IPS DF 19.7 (cell line): ENCODE measurements around the gene PACC1.

ENCODE experiments used
- DNase-seq: peaks from one replicate; pipeline ENCODE4 v3.0.0-alpha.2; 2013; ENCODE audit warnings: low read depth, low spot score

The PACC1 gene

DNA sequence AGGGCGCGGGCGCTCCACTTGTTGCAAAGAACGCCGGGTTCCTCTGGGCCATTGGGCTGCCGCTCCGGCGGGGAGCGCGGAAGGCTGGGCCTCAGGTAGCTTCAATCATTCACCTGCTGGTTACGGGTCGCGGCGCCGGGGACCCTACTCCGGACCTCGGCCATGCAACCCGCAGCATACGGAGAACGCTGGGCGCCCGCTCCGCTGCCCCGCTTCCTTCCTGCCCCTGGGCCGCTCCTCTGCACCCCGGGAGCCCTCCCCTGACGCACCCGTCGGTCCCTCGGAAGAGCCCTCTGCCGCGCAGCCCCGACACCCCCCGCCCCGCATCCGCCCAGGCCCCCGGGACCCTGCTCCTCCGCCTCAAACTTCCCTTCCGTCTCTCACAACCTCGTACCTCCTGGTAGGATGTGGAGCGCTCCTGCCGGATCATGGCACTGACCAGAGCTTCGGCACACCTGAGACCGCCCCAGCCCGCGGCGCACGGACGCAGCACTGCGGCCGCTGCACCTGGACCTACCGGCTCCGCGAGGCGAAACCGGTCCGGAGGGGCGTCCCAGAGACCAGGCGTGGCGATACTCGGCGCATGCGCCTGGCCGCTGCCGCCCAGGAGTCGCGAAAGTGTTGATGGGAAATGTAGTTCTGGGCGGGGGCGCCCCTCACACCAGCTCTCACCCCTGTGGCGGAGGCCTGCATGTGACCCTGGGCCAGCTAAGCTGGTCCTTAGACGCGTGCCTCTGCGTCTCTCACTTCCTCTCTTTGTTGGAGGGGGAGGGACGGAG, at the start of gene PACC1:
PACC1 (minus strand) TSS at position 559 of the 779 bp plus-strand sequence; CDS start at position 430, 129 bp downstream.
- DNase-seq = peak; percentile 91

DNA sequence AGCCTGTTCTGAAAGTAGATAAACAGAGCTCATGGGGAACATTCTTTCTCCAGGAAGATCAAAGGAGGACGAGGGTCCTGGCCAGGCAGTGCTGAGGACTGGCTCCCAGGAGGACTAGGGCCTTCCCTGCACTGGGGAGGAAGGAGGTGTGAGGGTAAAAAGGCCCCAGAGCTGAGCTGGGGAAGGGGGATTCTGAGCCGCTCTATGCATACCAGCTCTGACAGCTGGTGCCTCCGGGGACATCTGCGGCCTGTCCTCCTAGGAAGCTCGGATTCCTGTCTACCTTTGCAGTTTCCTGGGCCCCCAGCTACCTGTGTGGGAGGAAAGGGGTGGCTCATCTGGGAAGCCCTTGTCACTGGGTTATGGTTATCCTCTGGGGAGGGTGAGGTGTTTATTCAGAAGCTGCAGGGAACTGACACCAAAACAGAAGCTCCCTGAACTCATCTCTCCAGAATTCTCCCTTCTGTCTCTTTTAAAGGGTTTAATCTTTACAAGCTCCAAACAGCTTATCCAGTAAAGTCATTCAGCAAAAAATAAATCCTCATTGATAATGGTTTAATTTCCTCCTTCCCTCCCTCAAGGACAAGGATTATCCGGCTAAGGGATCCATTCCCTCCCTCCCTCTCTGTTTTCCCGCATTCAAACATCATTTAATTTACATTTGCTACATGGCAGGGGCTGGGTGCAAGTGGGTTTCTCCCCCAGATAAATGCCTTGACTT, 49.0 kb upstream of the PACC1 start:
- no peak for DNase-seq

DNA sequence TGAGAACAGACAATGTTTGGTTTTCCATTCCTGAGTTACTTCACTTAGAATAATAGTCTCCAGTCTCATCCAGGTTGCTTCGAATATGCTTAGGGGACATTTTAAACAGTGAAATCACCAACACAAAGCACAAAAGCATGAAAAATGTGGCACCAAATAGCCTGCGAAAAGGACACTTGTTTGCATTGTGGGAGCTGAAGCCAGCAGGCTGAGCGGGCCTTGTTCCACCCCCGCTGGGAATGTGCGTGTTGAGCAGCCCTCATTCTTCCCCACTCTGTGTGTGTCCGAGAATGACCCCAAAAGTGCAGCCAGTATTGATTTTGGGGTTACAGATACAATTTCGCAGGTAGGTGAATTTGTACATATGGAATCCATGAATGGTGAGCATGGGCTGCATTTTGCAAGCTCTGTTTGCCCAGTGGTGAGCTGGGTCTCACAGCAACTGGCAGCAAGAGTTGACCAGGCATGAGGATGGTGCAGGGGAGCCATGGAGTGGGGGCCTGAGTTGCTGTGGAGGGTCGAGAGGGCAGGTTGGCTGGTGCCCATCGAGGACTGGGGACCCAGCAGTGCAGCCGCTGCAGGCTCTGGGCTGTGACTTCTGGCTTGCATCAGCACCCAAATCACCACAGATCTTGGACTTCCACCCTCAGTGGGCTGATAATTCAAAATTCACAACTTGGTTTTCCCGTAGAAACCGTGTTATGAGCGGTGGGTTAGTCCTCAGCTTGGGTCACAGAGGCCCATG, 47.4 kb upstream of the PACC1 start:
- DNase-seq = no peak

DNA sequence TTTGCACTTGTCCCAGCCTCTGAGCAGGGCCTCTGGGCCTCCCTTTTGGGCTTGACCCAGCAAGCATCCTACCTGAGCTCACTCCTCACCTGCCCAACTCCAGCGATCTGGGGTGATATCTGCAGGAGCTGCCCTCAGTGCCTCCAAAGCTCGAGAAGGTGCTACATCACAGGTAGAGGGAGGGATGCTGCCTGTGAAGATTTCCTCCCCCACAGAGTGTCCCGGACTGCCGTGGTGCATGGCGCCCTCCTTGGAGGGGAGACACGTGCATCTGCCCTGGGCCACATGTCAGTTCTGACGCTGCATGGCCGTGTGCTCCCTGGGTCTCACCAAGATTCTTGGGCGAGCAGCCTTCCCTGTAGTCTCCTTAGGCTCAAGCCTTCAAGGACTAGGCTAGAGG, 45.7 kb upstream of the PACC1 start:
- no peak for DNase-seq

DNA sequence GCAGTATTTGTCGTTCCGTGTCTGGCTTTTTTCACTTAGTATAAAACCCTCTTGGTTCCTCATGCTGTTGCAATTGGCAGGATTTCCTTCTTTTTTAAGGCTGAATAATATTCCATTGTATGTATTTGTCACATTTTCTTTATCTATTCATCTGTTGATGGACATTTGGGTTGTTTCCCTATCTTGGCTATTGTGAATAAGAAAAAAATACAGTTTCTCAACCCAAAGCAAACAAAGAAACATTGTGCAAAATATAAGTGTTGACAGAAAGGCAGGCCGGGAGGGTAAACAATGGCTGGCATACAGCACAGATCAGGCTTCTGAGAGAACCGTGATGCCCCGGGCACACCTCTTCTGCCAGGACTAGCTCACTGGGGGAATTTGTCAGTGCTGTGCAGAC, 45.0 kb upstream of the PACC1 start:
- no peak for DNase-seq

DNA sequence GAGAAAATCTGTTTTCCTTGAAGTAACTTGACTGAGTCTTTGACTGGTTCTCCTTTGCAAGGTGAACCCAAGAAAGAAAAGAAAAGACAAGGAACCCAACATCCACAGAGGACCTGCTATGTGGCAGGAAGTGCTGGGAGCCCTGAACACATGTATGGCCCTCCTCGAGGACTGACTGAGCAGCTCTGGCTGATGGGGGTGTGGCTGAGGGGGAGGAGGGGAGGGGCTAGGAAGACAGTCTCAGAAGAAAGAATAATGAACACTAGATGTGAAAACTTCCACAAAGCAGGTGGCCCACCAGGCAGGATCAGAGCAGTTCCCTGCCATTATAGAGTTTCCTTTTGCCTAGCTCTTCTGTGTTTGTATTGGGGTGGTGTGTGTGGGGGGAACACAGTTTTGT, 44.1 kb upstream of the PACC1 start:
- no peak for DNase-seq

DNA sequence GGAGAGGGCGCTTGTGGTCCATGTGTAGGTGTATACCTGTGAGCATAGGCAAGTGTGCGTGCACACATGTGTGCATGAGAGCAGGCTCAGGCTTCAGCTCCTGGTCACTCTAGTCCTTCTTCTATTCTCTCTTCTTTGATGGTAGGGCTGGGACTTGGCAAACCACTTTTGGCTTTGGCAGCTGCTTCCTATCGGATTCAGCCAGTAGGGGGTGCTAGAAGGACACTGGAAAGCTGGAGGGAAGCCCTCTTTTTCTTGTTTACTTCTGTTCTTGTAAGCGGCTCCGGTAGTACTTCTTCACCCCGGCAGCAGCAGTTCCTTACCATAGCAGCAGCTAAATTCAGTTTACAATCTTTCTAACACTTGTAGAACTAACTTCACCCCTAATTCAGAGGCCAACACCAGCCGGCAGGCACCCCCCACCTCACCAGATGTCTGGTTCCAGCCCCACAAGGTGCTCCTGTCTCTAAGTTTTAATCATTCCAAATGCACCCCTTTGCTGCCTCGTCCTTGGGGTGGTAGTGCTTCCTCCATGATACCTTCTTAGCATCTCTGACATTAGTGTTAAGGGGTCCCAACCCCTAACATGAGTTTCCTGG, 43.2 kb upstream of the PACC1 start:
- DNase-seq = peak; percentile 30

DNA sequence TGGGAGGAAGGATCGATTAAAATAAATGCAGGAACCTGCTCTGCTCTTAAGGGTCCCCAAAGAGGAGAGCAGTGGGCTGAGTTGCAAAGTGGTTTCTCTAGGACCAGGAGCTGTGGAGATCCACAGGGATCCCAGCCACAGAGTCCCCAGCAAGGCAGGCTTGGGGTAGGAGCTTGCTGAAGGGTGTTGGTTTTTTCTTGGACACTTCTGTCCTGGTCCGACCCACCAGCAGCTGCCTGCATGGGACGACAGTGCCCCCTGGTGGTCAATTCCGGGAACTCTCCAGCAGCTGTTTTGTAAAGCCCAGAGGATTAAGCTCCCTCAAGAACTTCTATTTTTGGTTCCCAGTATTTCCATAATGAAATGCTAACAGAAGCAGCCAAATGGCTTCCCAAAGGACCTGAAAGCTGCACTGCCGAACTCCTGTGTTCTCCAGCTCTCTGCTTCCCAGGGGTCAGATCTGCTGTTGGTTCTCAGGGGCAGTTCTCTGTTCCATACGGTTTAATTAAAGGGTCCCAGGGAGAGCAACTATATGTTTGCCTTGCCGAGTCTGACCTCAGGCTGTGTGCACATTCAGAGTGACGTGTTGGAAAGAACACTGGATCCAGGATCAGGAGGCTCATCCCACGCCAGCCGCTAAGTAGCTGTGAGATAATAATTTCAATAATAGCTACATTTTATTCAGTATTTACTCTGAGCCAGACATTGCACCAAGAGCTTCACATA, 41.3 kb upstream of the PACC1 start:
- peak; percentile 42 for DNase-seq

DNA sequence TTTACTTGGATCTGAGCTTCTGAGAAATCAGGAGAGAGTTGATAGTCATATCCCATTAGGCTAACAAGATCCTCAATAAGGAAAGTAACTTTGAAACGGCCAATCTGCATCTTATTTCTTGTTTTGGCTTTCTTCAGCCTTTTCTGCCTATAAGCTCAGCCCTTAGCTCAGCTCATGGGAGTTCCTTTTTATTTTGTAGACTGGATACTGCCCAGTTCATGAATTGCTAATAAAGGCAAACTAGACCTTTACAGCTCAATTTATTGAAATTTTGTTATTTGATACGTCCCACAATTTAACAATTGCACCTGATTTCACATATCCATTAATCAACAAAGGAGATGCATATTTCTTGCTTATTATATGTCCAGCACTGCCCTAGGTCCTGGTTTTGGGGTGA, 40.7 kb upstream of the PACC1 start:
- DNase-seq = no peak

DNA sequence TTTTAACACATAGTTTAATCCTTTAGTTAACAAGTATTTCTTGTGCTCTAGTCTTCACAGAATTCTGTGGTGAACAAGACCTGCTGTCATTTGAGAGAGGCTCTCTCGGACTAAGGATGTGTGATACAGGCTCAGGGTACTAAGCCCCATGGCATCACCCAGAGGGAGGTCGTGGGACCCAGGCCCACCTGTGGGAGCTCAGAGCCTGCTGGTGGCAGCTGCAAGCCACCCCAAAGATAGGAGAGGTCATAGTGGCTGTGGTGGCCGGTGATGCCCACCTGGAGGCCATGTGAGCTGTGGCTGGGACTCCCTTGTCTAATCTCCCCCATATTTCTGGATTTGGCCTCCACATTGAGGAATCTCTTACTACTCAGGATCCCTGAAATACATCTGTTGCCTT, 40.1 kb upstream of the PACC1 start:
- DNase-seq = no peak

DNA sequence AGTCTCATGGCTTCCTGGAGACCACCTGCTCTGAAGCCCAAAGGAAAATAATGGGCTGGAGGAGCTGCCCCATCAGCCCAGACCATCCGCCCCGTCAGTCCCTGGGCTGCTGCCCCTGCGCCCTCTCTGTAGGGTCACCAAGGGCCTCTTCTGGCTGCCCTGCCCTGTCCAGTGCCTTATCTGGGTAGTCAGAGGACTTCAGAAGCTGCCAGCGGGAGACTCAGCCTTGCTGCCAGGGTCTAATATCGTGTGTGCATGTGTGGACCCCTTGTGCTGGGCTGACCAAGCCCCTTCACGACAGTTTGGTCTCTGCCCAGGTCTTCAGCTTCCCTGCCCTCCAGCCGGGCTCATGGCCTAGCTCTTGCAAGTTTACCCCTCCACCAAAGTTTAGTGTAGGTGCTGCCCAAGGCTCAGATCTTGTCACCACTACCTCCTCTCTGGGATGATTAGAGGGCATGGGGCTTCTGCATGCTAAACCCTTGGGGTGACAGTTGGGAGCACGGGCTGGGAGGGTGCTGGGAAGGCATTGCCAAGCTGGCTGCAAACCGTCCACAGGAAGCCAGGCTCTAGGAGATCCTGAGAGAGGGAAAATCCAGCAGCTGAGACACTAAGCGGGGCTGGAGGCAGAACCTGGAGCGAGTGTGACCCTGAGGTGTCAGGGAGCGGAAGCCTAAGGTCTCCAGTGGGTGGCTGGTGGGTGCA, 38.6 kb upstream of the PACC1 start:
- DNase-seq = no peak

DNA sequence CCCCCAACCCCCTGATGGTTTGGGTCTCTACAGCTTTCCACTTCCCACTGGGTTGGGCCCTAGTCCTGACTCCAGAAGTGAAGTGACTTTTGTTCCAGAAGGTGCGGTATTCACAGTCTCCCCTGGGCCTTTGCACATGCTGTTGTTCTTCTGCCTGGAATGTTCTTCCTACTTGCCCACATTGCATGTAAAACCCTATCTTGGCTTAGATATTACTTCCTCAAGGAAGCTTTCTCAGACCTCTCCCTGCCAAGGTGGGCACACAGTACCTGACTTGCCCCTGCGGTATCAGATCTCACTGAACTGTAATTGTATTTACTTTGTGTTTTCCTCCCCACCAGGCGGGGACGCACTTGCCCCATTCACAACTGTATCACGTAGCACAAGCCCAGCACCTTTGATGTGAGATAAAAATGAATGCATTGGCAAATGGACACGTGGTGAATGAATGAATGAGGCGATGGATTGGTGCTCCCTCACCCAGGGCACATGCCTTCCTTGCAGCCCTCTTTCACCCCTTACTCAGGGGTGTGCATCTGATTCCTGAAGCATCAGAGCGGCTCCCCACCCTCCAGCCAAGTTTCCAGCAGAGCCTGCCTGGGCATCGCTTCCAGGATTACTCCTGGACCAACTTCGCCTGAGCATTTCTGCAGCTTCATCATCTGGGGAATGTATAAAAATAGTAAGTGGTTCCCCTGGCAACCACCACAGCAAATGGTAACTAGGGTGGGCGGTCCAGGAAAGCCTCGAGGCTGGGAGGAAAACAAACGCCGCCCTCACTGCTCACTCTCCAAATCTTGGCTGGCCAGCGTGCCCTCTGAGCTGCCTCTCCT, 37.9 kb upstream of the PACC1 start:
- DNase-seq = no peak

DNA sequence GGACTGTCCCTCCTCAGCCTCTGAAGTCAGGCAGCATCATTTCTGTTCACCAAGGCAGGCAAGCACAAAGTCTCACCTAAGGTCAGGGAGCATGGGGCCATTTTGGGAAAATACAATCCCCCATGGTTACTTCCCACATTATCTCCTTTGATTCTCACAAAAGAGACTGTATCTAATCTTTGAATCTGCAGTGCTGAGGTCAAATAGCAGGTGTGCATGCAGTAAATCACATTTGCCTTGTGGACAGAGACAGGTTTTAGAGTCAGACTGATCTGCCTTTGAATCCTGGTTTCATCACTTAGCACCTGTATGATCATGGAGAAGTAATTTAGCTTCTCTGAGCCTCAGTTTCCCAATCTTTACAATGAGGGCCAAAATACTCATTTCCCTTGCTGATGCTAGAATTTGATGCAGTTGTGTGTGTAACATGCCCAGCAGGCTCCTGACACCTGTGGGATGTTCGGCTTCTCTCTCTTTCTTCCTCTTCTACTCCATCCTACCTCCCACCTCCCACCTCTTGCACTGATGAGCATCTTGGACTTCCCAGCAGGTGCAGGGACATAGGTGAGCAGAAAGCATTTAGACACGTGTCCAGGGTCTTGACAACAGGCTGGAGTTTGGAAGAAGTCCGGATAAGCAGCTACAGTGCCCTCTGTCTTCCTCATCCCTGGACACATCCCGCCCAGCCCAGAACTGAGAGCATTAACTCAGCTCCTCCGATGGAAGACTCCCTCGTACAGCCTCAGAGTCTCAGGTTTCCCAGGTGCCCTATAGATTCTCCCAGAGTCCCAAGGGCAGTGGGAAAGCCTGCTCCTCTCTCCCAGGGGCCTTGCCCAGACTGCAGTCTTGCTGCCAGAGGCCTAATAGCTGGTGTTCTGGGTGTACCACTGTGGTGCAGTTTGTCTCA, 37.0 kb upstream of the PACC1 start:
- DNase-seq = no peak

DNA sequence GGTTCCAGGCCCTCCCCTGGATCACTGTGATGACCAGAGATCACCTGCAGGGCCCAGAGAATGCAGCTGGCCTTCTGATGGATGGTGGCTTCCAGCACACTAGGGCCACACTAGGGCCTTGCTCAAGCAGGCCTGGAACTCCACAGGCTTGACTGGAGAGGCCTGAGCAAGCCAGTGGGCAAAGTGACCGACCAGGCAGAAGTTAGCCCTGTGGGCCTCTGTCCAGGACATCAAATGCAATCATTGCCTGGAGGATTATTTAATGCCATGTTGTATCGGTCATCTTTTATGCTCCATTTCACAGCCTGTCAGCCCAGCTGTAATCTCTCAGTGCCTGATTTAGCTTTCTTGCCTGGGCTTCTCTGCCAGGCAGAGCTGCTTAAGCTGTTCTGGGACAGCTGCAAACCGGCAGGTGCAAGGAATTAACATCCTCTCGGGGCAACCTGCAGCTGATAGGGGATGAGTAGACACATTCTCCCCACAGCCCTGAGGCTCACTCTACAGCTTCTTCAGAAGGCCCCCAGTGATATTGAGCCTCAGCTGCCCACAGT, 35.7 kb upstream of the PACC1 start:
- no peak for DNase-seq

DNA sequence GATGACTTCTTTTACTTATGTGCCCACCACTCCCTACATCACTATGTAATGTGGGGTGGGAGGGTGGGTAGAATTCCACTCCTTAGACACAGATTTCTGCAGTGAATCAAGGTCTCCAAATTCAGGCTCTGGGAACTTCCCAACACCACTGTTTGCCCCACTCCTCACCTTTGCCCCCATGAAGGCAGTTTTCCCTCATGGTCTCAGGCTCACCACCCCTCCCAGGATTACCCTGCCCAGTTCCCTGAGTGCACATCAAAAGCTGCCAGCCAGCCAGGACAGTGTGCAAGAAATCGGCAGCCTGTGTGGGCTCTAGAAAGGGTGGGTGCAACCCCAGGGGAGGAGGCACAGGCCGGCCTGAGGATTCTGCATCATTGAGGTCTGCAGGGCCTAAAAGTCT, 32.8 kb upstream of the PACC1 start:
- no peak for DNase-seq

DNA sequence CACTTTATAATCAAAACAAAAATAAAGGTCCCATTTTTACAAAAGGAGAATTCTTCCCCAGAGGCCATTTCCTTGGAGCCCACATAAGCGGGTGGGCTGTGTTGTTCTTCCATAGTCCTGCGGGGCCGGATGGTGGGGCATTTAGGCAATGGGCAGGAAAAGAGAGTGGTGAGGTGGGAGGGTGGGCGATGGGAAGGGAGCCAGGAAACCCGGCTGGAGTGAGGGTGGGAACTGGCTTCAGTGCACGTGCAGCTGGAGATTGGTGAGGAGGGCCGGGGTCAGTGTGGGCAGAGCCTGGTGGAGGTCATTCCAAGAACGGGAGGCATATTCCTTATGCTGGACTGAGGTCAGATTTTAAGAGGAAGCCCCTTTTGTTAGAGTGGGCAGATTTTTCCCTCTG, 31.6 kb upstream of the PACC1 start:
- DNase-seq = no peak

DNA sequence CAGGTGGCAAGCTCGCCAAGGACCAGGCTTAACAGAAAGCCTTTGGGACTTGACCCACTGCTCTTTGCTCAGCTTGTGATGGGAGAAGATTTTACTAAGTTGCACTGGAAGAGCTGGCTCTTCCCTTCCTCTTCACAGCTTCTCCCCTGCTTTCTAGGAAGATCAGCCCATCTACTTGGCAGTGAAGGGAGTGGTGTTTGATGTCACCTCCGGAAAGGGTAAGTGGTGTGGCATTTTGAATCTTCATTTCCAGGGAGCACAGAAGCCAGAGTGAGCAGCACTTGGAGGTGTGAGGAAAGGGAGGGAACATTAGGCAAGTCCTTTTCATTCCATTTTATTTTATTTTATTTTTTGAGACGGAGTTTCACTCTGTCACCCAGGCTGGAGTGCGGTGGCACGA, 27.7 kb upstream of the PACC1 start:
- DNase-seq = no peak

DNA sequence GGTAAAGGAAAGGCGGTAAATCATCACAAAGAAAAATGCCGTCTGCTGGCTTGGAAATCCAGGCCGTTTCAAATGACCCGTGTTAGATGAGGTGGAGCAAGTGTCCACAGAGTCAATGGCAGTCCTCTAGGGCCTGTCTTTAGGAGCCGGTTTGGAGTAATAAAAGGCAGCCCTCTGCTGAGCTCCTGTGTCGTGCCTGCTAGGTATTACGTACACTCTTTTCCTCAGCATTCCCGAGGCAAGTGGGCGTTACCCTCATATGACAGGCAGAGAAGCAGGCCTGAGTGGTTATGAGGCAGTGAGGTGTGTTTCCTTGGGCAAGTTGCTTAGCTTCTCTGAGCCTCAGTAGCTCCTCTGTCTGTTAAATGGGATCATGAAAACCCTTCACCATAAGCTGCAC, 25.7 kb upstream of the PACC1 start:
- DNase-seq = no peak

DNA sequence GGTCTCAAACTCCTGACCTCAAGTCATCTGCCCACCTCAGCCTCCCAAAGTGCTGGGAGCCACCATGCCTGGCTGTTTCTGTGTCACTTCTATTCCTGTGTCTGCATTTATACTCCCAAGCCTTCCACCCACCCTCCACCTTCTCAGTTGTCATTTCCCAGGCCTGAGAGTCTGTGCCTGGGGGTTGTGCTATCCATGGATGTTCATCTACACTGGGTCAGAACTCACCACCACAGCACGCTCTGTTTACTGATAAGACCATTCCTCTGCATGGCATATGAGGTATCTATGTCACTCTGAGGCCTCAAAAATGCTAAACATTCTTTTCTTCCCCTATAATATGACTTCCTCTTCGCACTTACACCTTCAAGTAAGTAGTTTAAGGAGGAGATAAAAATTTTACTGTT, 24.1 kb upstream of the PACC1 start:
- no peak for DNase-seq
